Superior temporal gyrus (tissue), 1 donor: ENCODE measurements around the gene NCDN.
"Not testable (repeated sequence)": the region's sequence is repeated elsewhere in the genome, so short reads cannot be mapped to it uniquely, and the experiment has no call there.

Source experiments
- DNase-seq: peaks from one replicate; pipeline ENCODE4 v3.0.0-alpha.2; 2016; ENCODE audit errors: extremely low spot score

NCDN gene

GRCh38 chr1:35568975-35569395 is 11.4 kb downstream of the NCDN start:
- DNase-seq, result peak; percentile 92

GRCh38 chr1:35569936-35570335 is 12.3 kb downstream of the NCDN start:
- no peak for DNase-seq

- no peak for DNase-seq
These were observed 13.1 kb downstream of the NCDN start for GRCh38 chr1:35570589-35571137.

GRCh38 chr1:35571263-35571662 is 13.7 kb downstream of the NCDN start:
- no peak for DNase-seq

- DNase-seq, result no peak
These were observed 14.7 kb downstream of the NCDN start for GRCh38 chr1:35572296-35572695.

GRCh38 chr1:35573198-35574124 is 15.9 kb downstream of the NCDN start, which contains the start of gene TFAP2E:
Gene TFAP2E (plus strand): TSS chr1:35573314. CDS start chr1:35573578, 264 bp downstream.
- peak; percentile 66 for DNase-seq

- DNase-seq, result no peak
These were observed 16.6 kb downstream of the NCDN start for GRCh38 chr1:35574125-35574654.

GRCh38 chr1:35574655-35575415 is 17.2 kb downstream of the NCDN start:
- no peak for DNase-seq

- peak; percentile 6 for DNase-seq
These were observed 17.9 kb downstream of the NCDN start for GRCh38 chr1:35575416-35575958.

GRCh38 chr1:35576061-35576765 is 18.6 kb downstream of the NCDN start:
- DNase-seq, result no peak

- DNase-seq, result not testable (repeated sequence)
These were observed 19.1 kb downstream of the NCDN start for GRCh38 chr1:35576766-35577070.

- no peak for DNase-seq
These were observed 19.7 kb downstream of the NCDN start for GRCh38 chr1:35577071-35577998.

GRCh38 chr1:35580949-35581388 is 23.4 kb downstream of the NCDN start:
- DNase-seq, result no peak

- not testable (repeated sequence) for DNase-seq
These were observed 24.0 kb downstream of the NCDN start for GRCh38 chr1:35581621-35582020.

- no peak for DNase-seq
These were observed 27.7 kb downstream of the NCDN start for GRCh38 chr1:35585281-35585680.

GRCh38 chr1:35585805-35586204 is 28.2 kb downstream of the NCDN start:
- DNase-seq, result not testable (repeated sequence)

GRCh38 chr1:35586808-35587207 is 29.2 kb downstream of the NCDN start:
- DNase-seq, result no peak

GRCh38 chr1:35587736-35588135 is 30.1 kb downstream of the NCDN start:
- DNase-seq, result no peak

- DNase-seq, result no peak
These were observed 30.8 kb downstream of the NCDN start for GRCh38 chr1:35588197-35588910.
